Activated T-helper 17 cell treated with anti-CD3 and anti-CD28 coated beads, Interleukin-2, amount 50 U/mL, for 72 hours (primary cell): ENCODE data around the gene TKT. TPM values are rescaled to one million over a fixed set of nuclear protein-coding genes. Genes with fewer than 3 reads are reported as not detected.

Experiments used
- ATAC-seq: fragments of 150-1000 bp; cut with Tn5 transposase; replicated peaks from 2 replicates; pipeline ENCODE4 v1.10.0; 2021; ENCODE audit warnings: mild to moderate bottlenecking, moderate library complexity
- H3K27ac Mint-ChIP-seq: one replicate; pipeline ENCODE4 v1.8.0; 2022; ENCODE audit warnings: mixed read lengths
- H3K27me3 Mint-ChIP-seq: one replicate; pipeline ENCODE4 v1.8.0; 2022; ENCODE audit warnings: mixed read lengths
- H3K36me3 Mint-ChIP-seq: one replicate; pipeline ENCODE4 v1.8.0; 2022; ENCODE audit warnings: low read depth, mild to moderate bottlenecking, mixed read lengths
- H3K4me1 Mint-ChIP-seq: one replicate; pipeline ENCODE4 v1.8.0; 2022; ENCODE audit warnings: mixed read lengths
- H3K4me3 Mint-ChIP-seq: one replicate; pipeline ENCODE4 v1.8.0; 2022; ENCODE audit warnings: mild to moderate bottlenecking, mixed read lengths
- H3K9me3 Mint-ChIP-seq: one replicate; pipeline ENCODE4 v1.8.0; 2022; ENCODE audit warnings: mixed read lengths
- total RNA-seq, 2 donors: library from RNA; stranded (reverse); gene quantifications; one replicate each; pipeline ENCODE4 v1.2.3, GENCODE V29; 2022

TKT gene
- total RNA-seq, 2 donors from 2014 or later = 150 to 296 TPM

DNA sequence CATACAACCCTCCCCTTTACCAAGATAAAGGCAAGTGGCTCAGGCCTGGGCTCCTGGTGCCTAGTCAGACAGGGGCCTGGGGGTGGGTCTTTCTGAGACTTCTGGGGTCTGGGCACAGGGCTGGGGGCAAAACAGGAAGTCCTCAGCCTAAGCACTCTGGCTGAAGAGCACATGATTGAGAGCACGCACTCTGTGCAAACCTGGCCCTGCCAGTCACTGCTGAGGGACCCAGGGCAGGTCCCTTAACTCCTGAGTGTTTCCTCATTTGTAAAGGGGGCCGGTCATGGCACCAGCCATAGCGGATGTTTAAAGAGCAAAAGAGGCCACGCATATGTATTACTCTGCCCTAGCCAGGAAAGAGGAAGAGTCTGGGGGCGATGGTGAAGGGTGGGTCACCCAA, 16.0 kb downstream of the TKT start:
- Mint-ChIP-seq H3K27ac (peak overlapping the region; percentile 52), H3K4me3 (no peak overlapping the region), H3K9me3 (no peaks in the 10 kb centered on the region), H3K36me3 (peaks cover 70% of the 10 kb centered on the region), H3K4me1 (peaks cover 4% of the 10 kb centered on the region), H3K27me3 (no peaks in the 10 kb centered on the region)
- ATAC-seq = no peak

- no peak for ATAC-seq
- Mint-ChIP-seq H3K27ac (no peak overlapping the region), H3K36me3 (peaks cover 79% of the 10 kb centered on the region), H3K9me3 (no peaks in the 10 kb centered on the region), H3K27me3 (no peaks in the 10 kb centered on the region), H3K4me3 (no peak overlapping the region), H3K4me1 (peaks cover 4% of the 10 kb centered on the region)
Measured at GRCh38 chr3:53238886-53239285, 16.9 kb downstream of the TKT start.

DNA sequence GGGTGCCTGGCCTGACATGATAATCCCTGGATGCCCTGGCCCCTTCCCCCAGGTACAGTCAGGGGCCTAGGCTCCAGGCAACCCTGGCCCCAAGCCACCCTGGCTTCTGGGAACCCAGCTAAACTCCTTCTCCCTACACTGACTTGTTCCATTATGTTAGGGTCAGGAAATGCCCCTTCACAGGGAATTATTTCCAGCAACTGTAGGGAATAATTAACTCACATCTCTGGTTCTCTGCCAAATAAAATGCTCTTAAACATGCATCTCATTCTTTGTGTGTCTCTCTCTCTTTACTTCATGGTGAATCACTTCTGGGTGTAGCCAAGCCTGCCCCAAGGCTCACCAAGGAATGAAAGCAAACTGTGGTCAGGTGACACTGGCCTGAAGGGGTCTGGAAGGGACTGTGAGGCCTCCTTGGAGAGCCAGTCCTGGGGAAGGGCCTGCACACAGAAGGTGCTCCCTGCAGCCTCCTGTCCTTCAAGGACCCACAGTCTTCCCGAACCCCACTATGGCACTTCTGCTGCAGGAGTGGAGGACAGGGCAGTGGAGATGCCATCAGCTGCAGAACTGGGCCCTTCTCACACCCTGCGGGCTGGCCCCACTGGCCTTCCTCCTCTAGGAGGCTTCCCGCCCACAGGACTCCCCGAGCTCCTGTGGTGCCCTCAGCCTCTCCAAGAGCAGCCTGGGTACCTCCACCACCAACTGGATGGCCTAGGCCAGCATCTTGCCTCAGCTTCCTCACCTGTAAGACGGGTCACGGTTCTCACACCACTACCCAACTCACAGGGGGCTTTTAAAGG, 17.6 kb downstream of the TKT start:
- H3K27ac Mint-ChIP-seq = peak overlapping the region; percentile 50
- no peak for ATAC-seq
- no peak overlapping the region for H3K4me3 Mint-ChIP-seq
- H3K36me3 Mint-ChIP-seq = peaks cover 85% of the 10 kb centered on the region
- no peaks in the 10 kb centered on the region for H3K9me3 Mint-ChIP-seq
- H3K4me1 Mint-ChIP-seq = peaks cover 7% of the 10 kb centered on the region
- no peaks in the 10 kb centered on the region for H3K27me3 Mint-ChIP-seq

DNA sequence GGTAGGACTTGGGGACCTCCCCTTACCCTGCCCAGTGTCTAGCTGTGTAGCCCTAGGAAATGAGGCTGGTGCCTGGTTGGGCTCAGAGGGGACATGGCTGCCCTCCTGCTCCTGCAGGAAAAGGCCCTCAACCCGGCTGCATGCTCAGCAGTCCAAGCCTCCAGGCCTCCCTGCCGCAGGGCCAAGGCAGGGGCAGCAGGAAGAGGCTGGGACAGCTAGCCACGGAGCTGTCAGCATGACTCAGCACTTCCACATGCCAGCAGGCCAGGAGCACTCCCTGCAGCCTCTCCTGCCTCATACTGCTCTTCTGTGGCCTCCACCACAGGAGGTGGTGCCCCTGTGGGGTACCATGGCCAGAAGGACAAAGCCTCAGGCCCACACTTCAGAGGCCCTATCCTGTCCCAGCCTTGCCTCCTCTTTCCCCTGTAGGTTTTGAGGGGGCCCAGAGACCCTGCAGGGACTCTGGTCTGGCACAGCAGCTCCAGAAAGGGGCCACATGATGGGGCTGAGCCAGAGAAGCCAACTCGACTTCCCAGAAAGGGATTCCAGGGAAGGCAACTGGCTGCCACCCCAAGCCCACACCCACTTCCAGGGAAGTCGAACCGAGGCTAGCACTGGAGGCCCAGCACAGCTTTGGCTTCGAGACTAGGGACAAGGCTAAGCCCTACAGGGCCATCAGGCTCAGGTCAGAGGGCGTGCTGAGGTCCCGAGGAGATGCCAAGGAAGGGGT, 19.5 kb downstream of the TKT start:
- H3K4me3 Mint-ChIP-seq = no peak overlapping the region
- peak; percentile 66 for ATAC-seq
- H3K27ac Mint-ChIP-seq = peak overlapping the region; percentile 73
- H3K9me3 Mint-ChIP-seq = no peaks in the 10 kb centered on the region
- peaks cover 89% of the 10 kb centered on the region for H3K36me3 Mint-ChIP-seq
- H3K4me1 Mint-ChIP-seq = peaks cover 4% of the 10 kb centered on the region
- H3K27me3 Mint-ChIP-seq = no peaks in the 10 kb centered on the region

DNA sequence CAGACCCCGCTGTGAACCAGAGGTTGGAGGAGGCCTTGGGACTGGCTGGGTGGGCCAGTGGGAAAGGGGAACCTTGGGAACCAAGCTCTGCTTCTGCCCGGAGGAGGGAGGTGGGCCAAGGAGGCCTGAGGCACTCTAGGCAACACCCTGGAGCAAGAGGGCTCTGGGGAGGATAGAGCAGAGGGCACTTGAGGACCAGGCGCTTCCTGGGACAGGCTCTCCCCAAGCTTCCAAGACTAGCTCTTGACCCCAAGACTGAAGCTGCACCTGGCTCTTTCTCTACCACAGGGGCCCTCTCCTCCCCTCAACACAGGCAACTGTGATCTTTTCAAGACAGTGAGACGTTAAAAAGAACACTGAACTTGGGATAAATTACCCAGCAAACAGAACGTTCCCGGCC, 20.3 kb downstream of the TKT start:
- H3K27ac Mint-ChIP-seq = no peak overlapping the region
- peaks cover 4% of the 10 kb centered on the region for H3K4me1 Mint-ChIP-seq
- ATAC-seq = no peak
- H3K9me3 Mint-ChIP-seq = no peaks in the 10 kb centered on the region
- no peak overlapping the region for H3K4me3 Mint-ChIP-seq
- H3K36me3 Mint-ChIP-seq = peaks cover 87% of the 10 kb centered on the region
- H3K27me3 Mint-ChIP-seq = no peaks in the 10 kb centered on the region

DNA sequence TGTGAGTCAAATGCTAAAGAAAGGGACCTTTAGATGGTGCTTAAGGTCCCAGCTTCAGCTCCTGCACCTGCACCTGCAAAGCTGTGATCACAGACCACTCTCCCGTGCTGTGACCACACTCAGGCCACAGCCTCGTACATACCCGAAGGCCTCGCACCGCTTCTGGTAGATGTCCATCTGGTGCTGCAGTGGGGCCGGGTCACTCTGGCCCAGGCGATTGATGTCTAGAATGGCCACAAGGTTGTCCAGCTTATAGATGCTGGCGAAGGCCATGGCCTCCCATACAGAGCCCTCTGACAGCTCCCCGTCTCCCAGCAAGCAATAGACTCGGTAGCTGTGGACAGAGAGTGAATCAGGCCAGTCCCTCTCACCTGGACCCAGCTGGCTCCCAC, 21.0 kb downstream of the TKT start:
- no peak for ATAC-seq
- Mint-ChIP-seq H3K4me1 (peaks cover 4% of the 10 kb centered on the region), H3K27me3 (no peaks in the 10 kb centered on the region), H3K36me3 (peaks cover 87% of the 10 kb centered on the region), H3K27ac (no peak overlapping the region), H3K4me3 (no peak overlapping the region), H3K9me3 (no peaks in the 10 kb centered on the region)

DNA sequence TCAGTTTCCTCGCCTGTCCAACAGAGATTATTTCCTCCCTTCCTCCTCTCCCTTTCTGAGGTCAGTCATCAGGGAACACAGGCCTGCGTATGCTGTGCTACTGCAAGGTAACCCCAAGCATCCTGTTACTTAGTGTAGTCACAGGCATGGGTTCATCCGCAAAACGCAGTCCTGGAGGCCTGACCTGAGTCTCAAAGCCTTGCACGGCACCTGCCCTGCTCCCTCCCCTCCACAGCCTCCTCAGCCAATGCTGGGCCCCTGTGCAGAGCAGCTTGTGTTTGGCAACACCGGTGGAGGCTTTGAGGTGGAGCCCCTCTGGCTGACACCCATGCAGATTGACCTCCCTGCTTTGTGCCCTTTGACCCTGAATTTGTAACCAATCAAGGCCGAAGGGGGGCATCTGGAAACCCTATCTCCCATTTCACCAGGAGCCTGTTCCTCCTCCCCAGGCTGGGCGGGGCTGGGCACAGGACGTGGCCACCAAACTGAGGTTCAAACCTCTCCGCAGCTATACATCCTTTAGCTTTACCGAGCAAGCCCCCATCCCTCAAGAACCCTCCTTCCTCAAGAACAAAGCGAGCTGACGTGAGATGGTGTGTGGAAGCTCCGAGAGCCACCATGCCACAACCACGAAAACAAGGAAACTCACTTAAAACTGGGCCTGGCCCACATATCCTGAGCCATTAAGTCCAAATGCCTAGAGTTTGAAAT, 21.5 kb downstream of the TKT start:
- Mint-ChIP-seq H3K27ac (no peak overlapping the region), H3K4me1 (peaks cover 4% of the 10 kb centered on the region), H3K9me3 (no peaks in the 10 kb centered on the region), H3K4me3 (no peak overlapping the region), H3K36me3 (peaks cover 87% of the 10 kb centered on the region), H3K27me3 (no peaks in the 10 kb centered on the region)
- ATAC-seq = no peak

DNA sequence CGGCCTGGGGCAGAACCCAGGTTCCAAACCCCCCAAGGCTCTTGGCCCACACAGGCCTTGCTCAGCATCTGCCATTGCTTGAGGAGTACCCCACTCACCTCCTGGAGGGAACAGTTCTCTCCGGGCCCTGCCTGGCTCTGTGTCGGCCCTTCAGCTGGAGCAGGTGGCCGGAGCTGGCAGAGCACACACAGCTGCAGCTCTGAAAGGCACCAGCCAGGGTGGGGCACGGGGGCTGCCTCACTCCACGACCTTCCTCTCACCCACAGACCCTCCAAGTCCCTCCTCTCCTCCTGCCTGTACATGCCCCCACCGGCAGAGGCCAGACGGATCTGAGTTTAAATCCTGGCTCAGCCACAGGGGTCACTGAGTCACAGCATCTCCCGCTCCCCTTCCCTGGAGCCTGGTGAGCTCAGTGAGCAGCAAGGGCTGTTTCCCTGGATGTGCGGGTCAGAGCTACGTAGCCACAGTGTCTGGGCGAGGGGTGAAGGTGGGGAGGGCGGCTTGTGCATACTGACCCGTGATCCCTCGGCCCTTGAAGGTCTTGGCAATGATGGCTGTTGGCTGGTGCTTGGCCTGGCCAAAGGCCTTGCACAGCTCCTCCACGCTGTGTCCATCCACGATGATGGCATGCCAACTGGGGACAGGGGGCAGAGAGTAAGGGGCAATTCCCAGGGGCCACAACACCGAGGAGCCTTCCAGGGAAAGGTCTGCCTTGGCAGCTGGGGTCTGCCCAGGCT, 23.0 kb downstream of the TKT start:
- Mint-ChIP-seq H3K27ac (peak overlapping the region; percentile 80), H3K4me3 (no peak overlapping the region), H3K9me3 (no peaks in the 10 kb centered on the region), H3K4me1 (peaks cover 4% of the 10 kb centered on the region), H3K27me3 (no peaks in the 10 kb centered on the region), H3K36me3 (peaks cover 87% of the 10 kb centered on the region)
- no peak for ATAC-seq

- Mint-ChIP-seq H3K9me3 (no peaks in the 10 kb centered on the region), H3K4me3 (no peak overlapping the region), H3K4me1 (peaks cover 4% of the 10 kb centered on the region), H3K27me3 (no peaks in the 10 kb centered on the region), H3K36me3 (peaks cover 87% of the 10 kb centered on the region), H3K27ac (no peak overlapping the region)
- no peak for ATAC-seq
Measured at GRCh38 chr3:53231532-53232511, 24.0 kb downstream of the TKT start.

GRCh38 chr3:53230789-53231188, 25.0 kb downstream of the TKT start:
- H3K9me3 Mint-ChIP-seq = no peaks in the 10 kb centered on the region
- no peak overlapping the region for H3K4me3 Mint-ChIP-seq
- no peak for ATAC-seq
- H3K27me3 Mint-ChIP-seq = no peaks in the 10 kb centered on the region
- peaks cover 4% of the 10 kb centered on the region for H3K4me1 Mint-ChIP-seq
- no peak overlapping the region for H3K27ac Mint-ChIP-seq
- peaks cover 93% of the 10 kb centered on the region for H3K36me3 Mint-ChIP-seq

DNA sequence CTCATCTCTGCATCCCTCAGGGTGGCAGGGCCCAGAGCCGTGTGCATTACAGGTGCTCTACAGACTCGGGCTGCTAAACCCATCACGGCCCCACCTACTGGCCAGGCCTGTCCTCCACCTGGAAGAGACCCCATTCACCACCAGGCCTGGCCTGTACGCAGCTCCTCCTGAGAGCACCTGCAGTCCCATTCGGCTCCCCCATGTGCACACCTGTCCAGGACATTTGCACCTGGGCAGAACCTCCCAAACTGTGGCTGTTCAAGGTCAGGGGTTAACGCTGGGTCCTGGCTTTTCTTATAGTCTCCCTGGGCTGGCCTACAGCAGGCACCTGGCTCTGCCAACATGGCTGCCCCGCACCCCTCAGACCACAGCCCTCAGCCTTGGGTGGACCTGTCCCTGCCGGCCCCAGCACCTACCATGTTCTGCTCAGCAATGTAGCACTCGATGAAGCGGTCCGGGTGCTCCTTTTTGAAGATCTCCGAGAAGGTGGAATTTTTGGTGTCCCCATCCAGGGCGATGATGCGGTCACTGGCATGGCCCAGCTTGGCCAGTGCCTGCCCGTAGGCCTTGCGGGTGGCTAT, 25.7 kb downstream of the TKT start:
- Mint-ChIP-seq H3K27ac (no peak overlapping the region), H3K9me3 (no peaks in the 10 kb centered on the region), H3K27me3 (no peaks in the 10 kb centered on the region), H3K36me3 (peaks cover 95% of the 10 kb centered on the region), H3K4me3 (no peak overlapping the region), H3K4me1 (peaks cover 4% of the 10 kb centered on the region)
- no peak for ATAC-seq

- no peak for ATAC-seq
- H3K27ac Mint-ChIP-seq = no peak overlapping the region
Measured at GRCh38 chr3:53229606-53230005, 26.2 kb downstream of the TKT start.

GRCh38 chr3:53229171-53229570, 26.7 kb downstream of the TKT start:
- ATAC-seq = no peak
- Mint-ChIP-seq H3K4me1 (peaks cover 4% of the 10 kb centered on the region), H3K27me3 (no peaks in the 10 kb centered on the region), H3K36me3 (peaks cover 90% of the 10 kb centered on the region), H3K9me3 (no peaks in the 10 kb centered on the region), H3K4me3 (no peak overlapping the region), H3K27ac (no peak overlapping the region)

More at GRCh38 chr3:53229606-53230005, 26.2 kb downstream of the TKT start:
- no peaks in the 10 kb centered on the region for H3K27me3 Mint-ChIP-seq
- H3K36me3 Mint-ChIP-seq = peaks cover 92% of the 10 kb centered on the region
- H3K9me3 Mint-ChIP-seq = no peaks in the 10 kb centered on the region
- no peak overlapping the region for H3K4me3 Mint-ChIP-seq
- H3K4me1 Mint-ChIP-seq = peaks cover 4% of the 10 kb centered on the region
